ENCODE data around the gene BGLAP. TPM values are rescaled to one million over a fixed set of nuclear protein-coding genes. Genes with fewer than 3 reads are reported as not detected.

The BGLAP gene
- total and polyA plus RNA-seq, 2 donors (not counting 3 experiments of a cell fraction or from before 2014, with no cell fraction given): 0.65 to 1.0 TPM

GRCh38 chr1:156245451-156246232 lies 3.7 kb downstream of the BGLAP start:
- H4K20me1 ChIP-seq (replicated peaks; ENCODE audit: control insufficient read depth, extremely low read depth, insufficient read depth, low read length): no peaks in the 10 kb centered on the region
- no peaks in the 10 kb centered on the region for H3K9me3 ChIP-seq (replicated peaks; ENCODE audit: control insufficient read depth, insufficient read depth, low read length)
- H3K4me3 ChIP-seq (replicated peaks in 1 of 3; ENCODE audit: insufficient read depth in 1 of 3, low read depth in 1 of 3, low read length in 3 of 3): peak overlapping the region in 1 of 3 experiments; percentile 29
- TF ChIP-seq FOS (IDR thresholded peaks at IDR 0.05; ENCODE audit: borderline replicate concordance, insufficient read depth, low read length) (no peak), MAX (IDR thresholded peaks at IDR 0.05; ENCODE audit: insufficient read depth, insufficient read length) (no peak), EZH2 (IDR thresholded peaks at IDR 0.05; ENCODE audit: borderline replicate concordance, low read depth, low read length, severe bottlenecking) (no peak), GATA2 (IDR thresholded peaks at IDR 0.05; ENCODE audit: insufficient read depth, insufficient read length, low read depth, low read length) (no peak), MYC (IDR thresholded peaks at IDR 0.05; ENCODE audit: low read depth, low read length) (no peak), POLR2A (IDR thresholded peaks at IDR 0.05; ENCODE audit: low read depth, low read length) (no peak), JUN (IDR thresholded peaks at IDR 0.05; ENCODE audit: borderline replicate concordance, insufficient read depth, insufficient read length, low read depth) (no peak)
- TF ChIP-seq, protein P1, sequence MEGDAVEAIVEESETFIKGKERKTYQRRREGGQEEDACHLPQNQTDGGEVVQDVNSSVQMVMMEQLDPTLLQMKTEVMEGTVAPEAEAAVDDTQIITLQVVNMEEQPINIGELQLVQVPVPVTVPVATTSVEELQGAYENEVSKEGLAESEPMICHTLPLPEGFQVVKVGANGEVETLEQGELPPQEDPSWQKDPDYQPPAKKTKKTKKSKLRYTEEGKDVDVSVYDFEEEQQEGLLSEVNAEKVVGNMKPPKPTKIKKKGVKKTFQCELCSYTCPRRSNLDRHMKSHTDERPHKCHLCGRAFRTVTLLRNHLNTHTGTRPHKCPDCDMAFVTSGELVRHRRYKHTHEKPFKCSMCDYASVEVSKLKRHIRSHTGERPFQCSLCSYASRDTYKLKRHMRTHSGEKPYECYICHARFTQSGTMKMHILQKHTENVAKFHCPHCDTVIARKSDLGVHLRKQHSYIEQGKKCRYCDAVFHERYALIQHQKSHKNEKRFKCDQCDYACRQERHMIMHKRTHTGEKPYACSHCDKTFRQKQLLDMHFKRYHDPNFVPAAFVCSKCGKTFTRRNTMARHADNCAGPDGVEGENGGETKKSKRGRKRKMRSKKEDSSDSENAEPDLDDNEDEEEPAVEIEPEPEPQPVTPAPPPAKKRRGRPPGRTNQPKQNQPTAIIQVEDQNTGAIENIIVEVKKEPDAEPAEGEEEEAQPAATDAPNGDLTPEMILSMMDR (IDR thresholded peaks at IDR 0.05; ENCODE audit: extremely low read depth in 1 of 2, insufficient read depth in 1 of 2, low read depth in 1 of 2, low read length in 2 of 2): no peak
- H3K36me3 ChIP-seq (ENCODE audit: control insufficient read depth in 2 of 2, extremely low read depth in 1 of 2, insufficient read depth in 2 of 2, low read length in 2 of 2): peaks cover 0 to 18% of the 10 kb centered on the region in 2 experiments
- ChIA-PET CTCF (interaction anchor here (1.7 to 3.8 kb wide), 3 partner anchors 12 to 100 kb away, joined by 7 to 17 read pairs (median 12); no protein-coding TSS in a partner anchor), POLR2A (interaction anchor here (1.2 kb wide), 1 partner anchor 12 kb away, joined by 4 read pairs; no protein-coding TSS in a partner anchor)
- BruUV-seq (replicated peaks): no TSS peak
- H3K79me2 ChIP-seq (ENCODE audit: control insufficient read depth, insufficient read depth, low read length): no peaks in the 10 kb centered on the region
- DNase-seq (ENCODE audit: low read depth, low spot score) (peak; percentile 31), FAIRE-seq (peak; percentile 55)
- H2AFZ ChIP-seq (ENCODE audit: low read depth, low read length): peak overlapping the region; percentile 12
- dilution Hi-C loops (cut with MboI; ENCODE audit: extremely low pct_ligation_motif_present, low sequenced_read_pairs): no loop called here
- no peak overlapping the region for H3K4me2 ChIP-seq (ENCODE audit: insufficient read depth, low read length)
- H3K9ac ChIP-seq (replicated peaks; ENCODE audit: extremely low read depth, insufficient read depth, low read length): no peak overlapping the region
- H3K27me3 ChIP-seq (ENCODE audit: control insufficient read depth in 2 of 2, insufficient read depth in 2 of 2, low read length in 2 of 2): peaks cover 0 to 4% of the 10 kb centered on the region in 2 experiments
- H3K9me1 ChIP-seq (replicated peaks; ENCODE audit: control insufficient read depth, extremely low read depth, insufficient read depth, low read length): no peaks in the 10 kb centered on the region
- H3K4me1 ChIP-seq (ENCODE audit: control insufficient read depth, extremely low read depth, insufficient read depth, low read length): peaks cover 6% of the 10 kb centered on the region
- H3K27ac ChIP-seq (ENCODE audit: insufficient read depth, low read depth, low read length): no peak overlapping the region
- intact Hi-C loops (cut with micrococcal nuclease): no loop called here
